ENCODE data around the gene NPBWR2. TPM values are rescaled to one million over a fixed set of nuclear protein-coding genes. Genes with fewer than 3 reads are reported as not detected.

The NPBWR2 gene
- total RNA-seq, 1 donor: not detected

DNA sequence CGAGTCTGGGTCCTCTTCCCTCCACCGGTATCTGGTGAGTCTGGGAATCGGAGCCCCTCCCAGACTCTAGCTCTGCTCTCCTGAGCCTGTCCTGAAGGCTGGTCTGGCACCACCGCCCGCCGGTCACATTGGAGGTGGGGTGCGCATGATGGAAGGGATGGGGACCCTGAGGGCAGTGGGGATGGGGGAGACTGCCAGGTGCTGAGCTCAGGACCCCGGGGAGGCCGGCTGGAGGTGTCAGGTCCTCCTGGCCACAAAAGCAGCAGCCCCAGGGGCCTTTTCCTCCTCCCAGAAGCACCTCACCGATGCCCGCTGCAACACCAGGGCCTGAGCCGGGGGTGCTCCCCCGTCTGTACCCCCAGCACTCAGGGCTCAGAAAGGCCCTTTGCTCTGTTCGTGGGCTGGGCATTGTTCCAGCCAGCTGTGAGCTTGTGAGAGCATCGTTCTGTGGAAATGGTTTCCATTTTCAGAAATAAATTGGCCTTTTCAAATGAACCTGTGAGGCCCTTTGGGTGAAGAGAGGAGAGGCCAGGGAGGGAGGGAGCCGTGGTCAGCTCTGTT is 2.5 kb upstream of the NPBWR2 start:
- TF ChIP-seq, protein P1, sequence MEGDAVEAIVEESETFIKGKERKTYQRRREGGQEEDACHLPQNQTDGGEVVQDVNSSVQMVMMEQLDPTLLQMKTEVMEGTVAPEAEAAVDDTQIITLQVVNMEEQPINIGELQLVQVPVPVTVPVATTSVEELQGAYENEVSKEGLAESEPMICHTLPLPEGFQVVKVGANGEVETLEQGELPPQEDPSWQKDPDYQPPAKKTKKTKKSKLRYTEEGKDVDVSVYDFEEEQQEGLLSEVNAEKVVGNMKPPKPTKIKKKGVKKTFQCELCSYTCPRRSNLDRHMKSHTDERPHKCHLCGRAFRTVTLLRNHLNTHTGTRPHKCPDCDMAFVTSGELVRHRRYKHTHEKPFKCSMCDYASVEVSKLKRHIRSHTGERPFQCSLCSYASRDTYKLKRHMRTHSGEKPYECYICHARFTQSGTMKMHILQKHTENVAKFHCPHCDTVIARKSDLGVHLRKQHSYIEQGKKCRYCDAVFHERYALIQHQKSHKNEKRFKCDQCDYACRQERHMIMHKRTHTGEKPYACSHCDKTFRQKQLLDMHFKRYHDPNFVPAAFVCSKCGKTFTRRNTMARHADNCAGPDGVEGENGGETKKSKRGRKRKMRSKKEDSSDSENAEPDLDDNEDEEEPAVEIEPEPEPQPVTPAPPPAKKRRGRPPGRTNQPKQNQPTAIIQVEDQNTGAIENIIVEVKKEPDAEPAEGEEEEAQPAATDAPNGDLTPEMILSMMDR (IDR thresholded peaks at IDR 0.05; ENCODE audit: insufficient read depth, low read depth, low read length): no peak
- no peak overlapping the region for H3K4me3 ChIP-seq (ENCODE audit: low read depth, low read length)
- DNase-seq (ENCODE audit: low read depth): no peak

DNA sequence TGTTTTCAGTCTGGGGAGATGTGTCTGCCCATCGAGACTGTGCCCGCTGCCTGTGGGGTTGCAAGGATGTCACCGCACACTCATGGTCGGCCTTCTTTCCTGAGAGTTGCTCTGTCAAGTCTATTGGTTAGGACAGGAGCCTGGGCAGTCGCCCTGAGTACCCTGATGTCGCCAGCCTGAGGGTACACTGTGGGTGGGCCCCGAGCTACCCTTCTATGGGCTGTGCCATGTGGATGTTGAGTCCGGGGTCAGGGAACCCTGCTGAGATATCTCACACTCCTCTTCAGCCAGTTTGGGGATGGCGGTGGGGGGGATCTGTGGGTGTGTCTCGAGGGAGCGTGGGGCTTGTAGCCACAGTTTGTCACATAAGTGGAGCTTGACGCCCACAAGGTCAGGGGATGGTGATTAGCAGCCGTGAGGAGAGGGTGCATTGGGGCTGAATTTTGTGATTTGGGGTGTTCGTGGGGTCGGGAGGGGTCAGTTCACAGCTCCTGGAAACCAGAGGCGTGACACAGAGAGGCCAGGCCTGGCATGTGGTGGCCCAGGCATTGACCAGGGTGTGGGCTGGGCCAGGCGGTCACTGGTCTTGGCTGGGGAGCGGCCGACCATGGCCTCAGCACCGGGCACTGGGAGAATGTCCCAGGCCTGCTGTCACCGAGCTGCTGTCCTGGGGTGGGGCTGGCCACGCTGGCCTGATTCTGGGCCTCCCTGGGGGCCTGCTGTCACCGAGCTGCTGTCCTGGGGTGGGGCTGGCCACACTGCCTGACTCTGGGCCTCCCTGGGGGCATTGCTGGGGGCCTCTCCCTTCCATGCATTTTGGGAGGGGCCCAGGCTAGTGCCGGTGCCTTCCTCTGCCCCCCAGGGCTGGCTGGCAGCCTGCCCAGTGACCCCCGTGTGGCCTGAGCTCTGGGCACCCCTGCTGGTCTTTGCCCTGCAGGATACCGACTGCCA is 1.6 kb upstream of the NPBWR2 start:
- no peak overlapping the region for H3K4me3 ChIP-seq (ENCODE audit: low read depth, low read length)
- TF ChIP-seq, protein P1 (IDR thresholded peaks at IDR 0.05; ENCODE audit: insufficient read depth, low read depth, low read length): no peak
- DNase-seq (ENCODE audit: low read depth): no peak

DNA sequence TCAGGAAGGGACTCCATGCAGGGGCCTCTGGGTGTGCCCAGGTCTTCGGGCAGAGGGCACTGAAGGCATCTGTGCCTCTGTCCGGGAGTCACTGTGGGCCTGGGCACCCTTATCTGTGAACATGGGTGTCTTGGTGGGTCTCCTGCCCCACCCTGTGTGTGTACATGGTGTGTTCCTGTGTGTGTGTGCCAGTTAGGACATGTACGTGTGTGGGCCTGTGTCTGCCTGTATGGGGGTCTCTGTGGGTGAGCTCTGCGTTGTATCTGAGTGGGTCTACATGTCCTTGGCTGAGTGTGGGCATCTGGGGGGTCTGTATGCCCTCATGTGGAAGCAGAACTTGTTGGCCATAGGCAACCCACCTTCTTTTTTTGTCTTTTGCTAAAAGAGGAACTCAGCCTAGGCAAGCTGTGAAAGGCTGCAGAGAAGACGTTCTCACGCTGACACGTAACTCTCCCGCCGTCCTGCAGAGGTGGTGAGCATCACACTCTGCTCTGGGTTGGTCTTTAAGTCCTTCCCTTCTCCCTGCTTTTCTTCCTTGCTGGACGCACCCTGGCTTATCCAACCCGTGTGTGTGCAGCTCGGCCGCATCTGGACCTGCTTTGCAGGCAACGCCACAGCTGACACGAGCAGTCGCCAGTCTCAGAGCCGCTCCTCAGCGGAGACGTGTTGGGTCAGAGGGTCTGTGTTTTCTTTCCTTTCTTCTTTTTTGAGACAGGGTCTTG is 532 bp upstream of the NPBWR2 start:
- no peak for DNase-seq (ENCODE audit: low read depth)
- no peak overlapping the region for H3K4me3 ChIP-seq (ENCODE audit: low read depth, low read length)
- TF ChIP-seq, protein P1 (IDR thresholded peaks at IDR 0.05; ENCODE audit: insufficient read depth, low read depth, low read length): no peak

DNA sequence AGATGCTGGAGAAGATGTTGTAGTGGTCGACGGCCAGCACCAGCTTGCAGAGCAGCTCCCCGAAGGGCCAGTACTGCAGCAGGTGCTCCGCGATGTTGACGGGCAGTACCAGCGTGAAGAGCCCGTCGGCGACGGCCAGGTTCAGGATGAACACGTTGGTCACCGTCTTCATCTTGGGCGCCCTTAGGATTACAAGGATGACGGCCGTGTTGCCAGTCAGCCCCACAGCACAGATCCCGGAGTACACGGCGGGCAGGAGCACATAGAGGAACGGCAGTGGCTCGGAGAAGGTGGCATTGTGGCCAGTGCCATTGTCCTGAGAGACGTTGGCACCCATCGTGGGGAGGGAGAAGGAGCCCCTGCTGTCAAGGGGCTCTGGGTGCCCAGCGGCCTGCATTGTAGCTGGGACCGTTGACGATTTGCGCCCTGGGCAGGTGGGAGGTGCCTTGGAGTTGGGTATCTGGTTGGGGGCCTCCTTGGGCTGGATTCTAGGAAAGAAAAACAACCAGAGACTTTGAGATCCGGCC is 867 bp downstream of the NPBWR2 start:
- H3K4me3 ChIP-seq (ENCODE audit: low read depth, low read length): no peak overlapping the region
- no peak for DNase-seq (ENCODE audit: low read depth)
- TF ChIP-seq, protein P1 (IDR thresholded peaks at IDR 0.05; ENCODE audit: insufficient read depth, low read depth, low read length): no peak

DNA sequence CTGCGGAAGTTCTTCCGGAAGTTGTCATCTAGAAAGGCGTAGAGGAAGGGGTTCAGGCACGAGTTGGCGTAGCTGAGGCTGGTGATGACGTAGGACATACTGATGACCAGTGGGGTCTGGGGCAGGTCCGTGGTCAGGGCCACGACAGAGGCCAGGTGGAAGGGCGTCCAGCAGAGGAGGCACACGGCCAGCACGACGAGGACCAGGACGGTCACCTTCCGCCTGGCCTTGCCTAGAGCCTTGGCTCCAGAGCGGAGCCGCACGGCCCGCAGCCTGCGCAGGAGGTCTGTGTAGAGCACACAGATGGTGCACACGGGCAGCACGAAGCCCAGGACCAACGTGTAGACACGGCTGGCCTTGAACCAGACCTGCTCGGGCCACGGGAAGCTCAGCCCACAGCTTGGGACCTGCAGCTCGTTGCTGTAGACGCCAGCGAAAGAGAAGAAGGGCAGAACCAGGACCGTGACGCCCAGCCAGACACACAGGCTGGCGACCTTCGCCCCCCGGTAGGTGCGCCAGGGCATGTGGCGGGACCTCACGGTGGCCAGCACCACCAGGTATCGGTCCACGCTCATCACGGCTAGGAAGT is 1.4 kb downstream of the NPBWR2 start:
- no peak for DNase-seq (ENCODE audit: low read depth)
- H3K4me3 ChIP-seq (ENCODE audit: low read depth, low read length): no peak overlapping the region
- TF ChIP-seq, protein P1 (IDR thresholded peaks at IDR 0.05; ENCODE audit: insufficient read depth, low read depth, low read length): no peak

DNA sequence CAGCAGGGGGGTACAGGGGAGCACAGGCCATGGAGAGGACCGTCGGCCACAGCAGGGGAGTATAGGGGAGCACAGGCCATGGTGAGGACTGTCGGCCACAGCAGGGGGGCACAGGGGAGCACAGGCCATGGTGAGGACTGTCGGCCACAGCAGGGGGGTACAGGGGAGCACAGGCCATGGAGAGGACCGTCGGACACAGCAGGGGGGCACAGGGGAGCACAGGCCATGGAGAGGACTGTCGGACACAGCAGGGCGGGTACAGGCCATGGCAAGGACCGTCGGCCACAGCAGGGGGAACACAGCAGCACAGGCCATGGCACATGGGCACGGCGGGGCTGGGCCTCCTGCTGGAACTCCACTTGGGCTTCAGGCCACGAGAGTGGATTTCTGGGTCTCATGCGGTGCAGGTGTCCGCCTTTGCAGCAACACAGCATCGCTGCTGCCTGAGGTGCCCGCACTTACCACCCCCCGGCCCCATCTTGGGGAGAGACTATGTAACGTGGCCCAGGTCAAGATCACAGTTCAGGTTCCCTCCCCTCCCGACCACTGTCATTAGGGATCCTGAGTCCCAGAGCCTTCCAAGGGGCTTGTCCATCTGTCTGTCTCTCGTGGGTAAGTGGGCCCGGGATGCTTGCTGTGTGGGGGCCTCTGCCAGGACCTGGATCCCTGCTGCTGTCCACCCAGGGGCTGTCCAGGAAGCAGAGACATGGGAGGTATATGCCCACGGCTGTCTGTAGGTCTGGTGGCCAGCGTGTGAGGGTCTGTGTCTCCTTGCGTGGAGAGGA is 2.5 kb downstream of the NPBWR2 start:
- TF ChIP-seq, protein P1 (IDR thresholded peaks at IDR 0.05; ENCODE audit: insufficient read depth, low read depth, low read length): no peak
- no peak for DNase-seq (ENCODE audit: low read depth)

More for the DNA sequence above, 2.5 kb downstream of the NPBWR2 start:
- no peak overlapping the region for H3K4me3 ChIP-seq (ENCODE audit: low read depth, low read length)

All from fibroblast of villous mesenchyme (primary cell).